GM12801 (cell line): ENCODE measurements around the gene LDB1.

Experiments used
- TF ChIP-seq, protein P1 (sequence below): IDR thresholded peaks from one replicate; pipeline ENCODE4 v1.5.1; 2011; ENCODE audit warnings: control low read depth; ENCODE audit not compliant: insufficient read length; ENCODE audit errors: extremely low read depth

Gene LDB1

GRCh38 chr10:102106998-102107397 is 13.2 kb downstream of the LDB1 start:
- TF ChIP-seq, protein P1, sequence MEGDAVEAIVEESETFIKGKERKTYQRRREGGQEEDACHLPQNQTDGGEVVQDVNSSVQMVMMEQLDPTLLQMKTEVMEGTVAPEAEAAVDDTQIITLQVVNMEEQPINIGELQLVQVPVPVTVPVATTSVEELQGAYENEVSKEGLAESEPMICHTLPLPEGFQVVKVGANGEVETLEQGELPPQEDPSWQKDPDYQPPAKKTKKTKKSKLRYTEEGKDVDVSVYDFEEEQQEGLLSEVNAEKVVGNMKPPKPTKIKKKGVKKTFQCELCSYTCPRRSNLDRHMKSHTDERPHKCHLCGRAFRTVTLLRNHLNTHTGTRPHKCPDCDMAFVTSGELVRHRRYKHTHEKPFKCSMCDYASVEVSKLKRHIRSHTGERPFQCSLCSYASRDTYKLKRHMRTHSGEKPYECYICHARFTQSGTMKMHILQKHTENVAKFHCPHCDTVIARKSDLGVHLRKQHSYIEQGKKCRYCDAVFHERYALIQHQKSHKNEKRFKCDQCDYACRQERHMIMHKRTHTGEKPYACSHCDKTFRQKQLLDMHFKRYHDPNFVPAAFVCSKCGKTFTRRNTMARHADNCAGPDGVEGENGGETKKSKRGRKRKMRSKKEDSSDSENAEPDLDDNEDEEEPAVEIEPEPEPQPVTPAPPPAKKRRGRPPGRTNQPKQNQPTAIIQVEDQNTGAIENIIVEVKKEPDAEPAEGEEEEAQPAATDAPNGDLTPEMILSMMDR = no peak

- TF ChIP-seq, protein P1 = no peak
These were observed 17.7 kb downstream of the LDB1 start for GRCh38 chr10:102102421-102102820.

GRCh38 chr10:102101152-102101551 is 19.0 kb downstream of the LDB1 start:
- TF ChIP-seq, protein P1 = no peak

DNA sequence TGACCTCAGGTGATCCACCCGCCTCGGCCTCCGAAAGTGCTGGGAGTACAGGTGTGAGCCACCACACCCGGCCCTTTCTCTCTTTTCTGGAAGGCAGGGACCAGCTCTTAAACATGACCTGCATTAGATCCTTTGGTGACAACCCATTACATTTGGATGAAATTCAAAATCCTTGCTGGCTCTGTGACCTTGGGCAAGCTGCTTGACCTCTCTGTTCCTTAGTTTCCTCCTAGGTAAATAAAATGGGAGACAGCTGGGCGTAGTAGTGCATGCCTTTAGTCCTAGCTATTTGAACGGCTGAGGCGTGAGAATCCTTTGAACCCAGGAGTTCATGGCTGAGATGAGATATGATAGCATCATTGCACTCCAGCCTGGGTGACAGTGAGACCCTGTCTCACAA is 23.7 kb downstream of the LDB1 start:
- TF ChIP-seq, protein P1 = no peak

GRCh38 chr10:102090772-102091171 is 29.4 kb downstream of the LDB1 start:
- TF ChIP-seq, protein P1 = no peak

GRCh38 chr10:102086196-102086595 is 34.0 kb downstream of the LDB1 start:
- TF ChIP-seq, protein P1 = no peak

DNA sequence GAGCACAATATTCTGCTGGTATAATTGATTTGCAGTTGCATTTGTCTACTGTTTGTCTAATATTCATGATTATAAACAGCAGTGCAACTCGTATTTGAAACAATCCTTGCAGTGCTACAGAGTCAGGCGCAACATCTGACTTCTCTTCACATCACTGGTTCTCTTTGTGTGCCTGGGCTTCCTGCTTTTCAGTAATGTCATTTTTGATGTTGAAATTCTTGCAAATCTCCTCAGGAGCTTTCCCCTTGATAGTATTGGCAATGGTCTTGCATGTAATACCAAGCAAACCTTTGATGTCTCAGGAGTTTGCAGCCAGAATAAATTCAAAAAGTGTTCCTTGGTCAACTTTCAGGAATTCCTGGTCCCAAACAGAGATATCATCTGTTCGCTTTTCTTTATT is 34.8 kb downstream of the LDB1 start:
- TF ChIP-seq, protein P1 = no peak

GRCh38 chr10:102083541-102083940 is 36.6 kb downstream of the LDB1 start:
- TF ChIP-seq, protein P1 = no peak
